ENCODE results near the gene TULP4. TPM values are rescaled to one million over a fixed set of nuclear protein-coding genes. Genes with fewer than 3 reads are reported as not detected.

Gene TULP4
- total RNA-seq, 3 donors from 2014 or later, result 104 to 171 (median 112) TPM

DNA sequence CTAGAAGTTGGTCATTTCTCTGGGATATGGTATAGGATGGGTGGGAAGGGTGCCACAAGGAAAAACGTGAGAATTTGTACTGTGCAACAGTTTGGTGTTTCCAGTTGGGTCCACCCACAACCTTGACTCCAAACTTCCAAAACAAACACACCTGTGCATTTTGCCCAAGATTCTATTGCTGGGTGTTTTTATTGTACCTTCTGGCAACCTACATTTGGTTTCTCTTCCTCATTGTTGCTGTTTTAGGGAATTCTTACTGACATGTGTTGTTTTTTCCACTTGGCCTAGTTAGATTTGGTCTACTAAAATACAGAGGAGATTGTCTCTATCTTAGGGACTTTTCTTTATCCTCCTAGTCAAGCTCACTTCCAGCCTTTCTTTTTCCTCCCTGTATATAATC is 16.7 kb downstream of the TULP4 start:
- no peak for TF ChIP-seq POLR2AphosphoS5 (IDR thresholded peaks at IDR 0.05)
- TF ChIP-seq, protein P1, sequence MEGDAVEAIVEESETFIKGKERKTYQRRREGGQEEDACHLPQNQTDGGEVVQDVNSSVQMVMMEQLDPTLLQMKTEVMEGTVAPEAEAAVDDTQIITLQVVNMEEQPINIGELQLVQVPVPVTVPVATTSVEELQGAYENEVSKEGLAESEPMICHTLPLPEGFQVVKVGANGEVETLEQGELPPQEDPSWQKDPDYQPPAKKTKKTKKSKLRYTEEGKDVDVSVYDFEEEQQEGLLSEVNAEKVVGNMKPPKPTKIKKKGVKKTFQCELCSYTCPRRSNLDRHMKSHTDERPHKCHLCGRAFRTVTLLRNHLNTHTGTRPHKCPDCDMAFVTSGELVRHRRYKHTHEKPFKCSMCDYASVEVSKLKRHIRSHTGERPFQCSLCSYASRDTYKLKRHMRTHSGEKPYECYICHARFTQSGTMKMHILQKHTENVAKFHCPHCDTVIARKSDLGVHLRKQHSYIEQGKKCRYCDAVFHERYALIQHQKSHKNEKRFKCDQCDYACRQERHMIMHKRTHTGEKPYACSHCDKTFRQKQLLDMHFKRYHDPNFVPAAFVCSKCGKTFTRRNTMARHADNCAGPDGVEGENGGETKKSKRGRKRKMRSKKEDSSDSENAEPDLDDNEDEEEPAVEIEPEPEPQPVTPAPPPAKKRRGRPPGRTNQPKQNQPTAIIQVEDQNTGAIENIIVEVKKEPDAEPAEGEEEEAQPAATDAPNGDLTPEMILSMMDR (IDR thresholded peaks at IDR 0.05), result no peak
- TF ChIP-seq POLR2A (IDR thresholded peaks at IDR 0.05), result no peak
- Histone ChIP-seq H3K9me3 (no peaks in the 10 kb centered on the region), H3K4me1 (no peaks in the 10 kb centered on the region), H3K27ac (no peak overlapping the region), H3K27me3 (no peaks in the 10 kb centered on the region), H3K36me3 (no peaks in the 10 kb centered on the region), H3K4me3 (no peak overlapping the region)
- intact Hi-C loops (cut with DNase I; ENCODE audit: low total_unique reads), result no loop called here
- no peak for DNase-seq (ENCODE audit: low spot score in 2 of 2)

DNA sequence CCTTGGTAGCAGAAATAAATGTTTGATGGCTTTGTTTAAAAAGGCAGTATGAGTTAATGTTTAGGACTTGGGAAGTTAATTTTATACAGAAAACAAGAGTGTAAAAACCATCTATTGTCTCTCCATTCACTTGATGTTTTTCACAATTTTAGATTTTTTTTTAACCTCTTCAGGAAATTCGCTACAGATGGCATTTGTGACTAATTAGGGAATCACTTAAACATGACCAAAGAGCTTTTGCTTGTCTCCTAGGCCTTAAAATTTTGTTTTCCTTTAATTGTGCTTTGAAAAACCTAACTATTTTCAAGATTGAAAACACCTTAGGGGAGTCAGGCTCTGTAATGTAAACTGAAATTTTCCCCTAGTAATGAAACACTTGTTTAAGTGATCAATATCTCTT is 17.3 kb downstream of the TULP4 start:
- Histone ChIP-seq H3K4me3 (no peak overlapping the region), H3K36me3 (no peaks in the 10 kb centered on the region), H3K4me1 (no peaks in the 10 kb centered on the region), H3K27ac (no peak overlapping the region), H3K9me3 (no peaks in the 10 kb centered on the region), H3K27me3 (no peaks in the 10 kb centered on the region)
- intact Hi-C loops (cut with DNase I; ENCODE audit: low total_unique reads), result no loop called here
- DNase-seq (ENCODE audit: low spot score in 2 of 2), result no peak
- TF ChIP-seq, protein P1 (IDR thresholded peaks at IDR 0.05), result no peak
- no peak for TF ChIP-seq POLR2AphosphoS5 (IDR thresholded peaks at IDR 0.05)
- no peak for TF ChIP-seq POLR2A (IDR thresholded peaks at IDR 0.05)

DNA sequence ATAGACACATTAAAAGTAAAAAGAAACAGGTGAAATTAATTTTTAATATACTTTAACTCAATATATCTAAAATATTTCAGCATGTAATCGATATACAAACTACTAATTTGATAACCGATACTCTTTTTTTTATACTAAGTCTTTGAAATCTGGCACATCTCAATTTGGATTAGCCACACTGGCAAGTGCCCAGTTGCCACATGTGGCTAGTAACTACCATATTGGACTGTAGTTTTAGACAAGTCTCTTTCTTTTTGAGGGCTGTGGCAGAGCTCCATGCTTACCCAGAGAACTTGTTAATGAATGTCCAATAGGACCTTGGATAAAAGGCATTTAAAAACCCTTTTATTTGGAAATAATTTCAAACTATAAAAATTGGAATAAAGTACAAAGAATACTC is 17.8 kb downstream of the TULP4 start:
- Histone ChIP-seq H3K9me3 (no peaks in the 10 kb centered on the region), H3K27me3 (no peaks in the 10 kb centered on the region), H3K36me3 (no peaks in the 10 kb centered on the region), H3K4me3 (no peak overlapping the region), H3K27ac (no peak overlapping the region), H3K4me1 (no peaks in the 10 kb centered on the region)
- DNase-seq (ENCODE audit: low spot score in 2 of 2), result no peak
- TF ChIP-seq POLR2AphosphoS5 (IDR thresholded peaks at IDR 0.05) (no peak), POLR2A (IDR thresholded peaks at IDR 0.05) (no peak)
- TF ChIP-seq, protein P1 (IDR thresholded peaks at IDR 0.05), result no peak
- intact Hi-C loops (cut with DNase I; ENCODE audit: low total_unique reads), result no loop called here

DNA sequence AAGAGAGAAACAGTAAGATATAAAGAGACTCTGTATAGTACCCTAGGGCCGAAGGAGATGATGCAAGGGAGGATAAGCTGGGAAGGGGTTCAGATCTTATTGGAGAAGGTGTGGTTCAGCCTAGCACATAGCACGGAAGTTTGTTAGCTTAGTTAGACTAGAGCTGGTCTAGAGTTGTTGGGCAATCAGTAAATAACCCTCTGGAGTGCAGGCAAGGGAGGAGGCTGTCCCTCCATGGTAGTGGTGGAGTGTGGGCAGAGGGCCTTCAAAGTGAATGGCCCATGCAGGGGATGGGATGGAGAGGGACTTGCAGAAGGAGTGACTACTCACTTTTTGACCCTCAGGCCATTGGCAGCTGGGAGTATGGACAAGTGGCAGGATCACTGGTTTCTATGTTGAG is 20.0 kb downstream of the TULP4 start:
- Histone ChIP-seq H3K27ac (no peak overlapping the region), H3K4me3 (no peak overlapping the region), H3K4me1 (no peaks in the 10 kb centered on the region), H3K27me3 (no peaks in the 10 kb centered on the region), H3K9me3 (no peaks in the 10 kb centered on the region), H3K36me3 (no peaks in the 10 kb centered on the region)
- intact Hi-C loops (cut with DNase I; ENCODE audit: low total_unique reads), result no loop called here
- DNase-seq (ENCODE audit: low spot score in 2 of 2), result no peak
- TF ChIP-seq POLR2A (IDR thresholded peaks at IDR 0.05) (no peak), POLR2AphosphoS5 (IDR thresholded peaks at IDR 0.05) (no peak)
- TF ChIP-seq, protein P1 (IDR thresholded peaks at IDR 0.05), result no peak

DNA sequence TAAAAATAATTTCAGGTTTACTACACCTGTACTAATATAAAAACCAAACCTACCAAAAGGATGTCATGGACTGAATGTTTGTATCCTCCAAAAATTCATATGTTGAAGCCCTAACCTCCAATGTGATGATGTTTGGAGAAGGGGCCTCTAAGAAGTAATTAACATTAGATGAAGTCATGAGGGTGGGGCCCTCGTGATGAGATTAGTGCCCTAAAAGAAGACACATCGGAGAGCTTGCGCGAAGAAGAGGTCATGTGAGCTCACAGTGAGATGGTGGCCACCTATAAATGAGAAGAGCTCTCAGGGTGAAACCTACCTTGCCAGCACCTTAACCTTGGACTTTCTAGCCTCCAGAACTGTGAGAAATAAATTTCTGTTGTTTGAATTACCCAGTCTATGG is 20.8 kb downstream of the TULP4 start:
- Histone ChIP-seq H3K27me3 (no peaks in the 10 kb centered on the region), H3K4me1 (no peaks in the 10 kb centered on the region), H3K4me3 (no peak overlapping the region), H3K27ac (no peak overlapping the region), H3K9me3 (no peaks in the 10 kb centered on the region), H3K36me3 (no peaks in the 10 kb centered on the region)
- intact Hi-C loops (cut with DNase I; ENCODE audit: low total_unique reads), result no loop called here
- TF ChIP-seq, protein P1 (IDR thresholded peaks at IDR 0.05), result no peak
- TF ChIP-seq POLR2AphosphoS5 (IDR thresholded peaks at IDR 0.05) (no peak), POLR2A (IDR thresholded peaks at IDR 0.05) (no peak)
- DNase-seq (ENCODE audit: low spot score in 2 of 2), result no peak
